ENCODE results near the gene TRIM25.

GRCh38 chr17:56845934-56846333, 67.9 kb downstream of the TRIM25 start:
- TF ChIP-seq, protein P1, sequence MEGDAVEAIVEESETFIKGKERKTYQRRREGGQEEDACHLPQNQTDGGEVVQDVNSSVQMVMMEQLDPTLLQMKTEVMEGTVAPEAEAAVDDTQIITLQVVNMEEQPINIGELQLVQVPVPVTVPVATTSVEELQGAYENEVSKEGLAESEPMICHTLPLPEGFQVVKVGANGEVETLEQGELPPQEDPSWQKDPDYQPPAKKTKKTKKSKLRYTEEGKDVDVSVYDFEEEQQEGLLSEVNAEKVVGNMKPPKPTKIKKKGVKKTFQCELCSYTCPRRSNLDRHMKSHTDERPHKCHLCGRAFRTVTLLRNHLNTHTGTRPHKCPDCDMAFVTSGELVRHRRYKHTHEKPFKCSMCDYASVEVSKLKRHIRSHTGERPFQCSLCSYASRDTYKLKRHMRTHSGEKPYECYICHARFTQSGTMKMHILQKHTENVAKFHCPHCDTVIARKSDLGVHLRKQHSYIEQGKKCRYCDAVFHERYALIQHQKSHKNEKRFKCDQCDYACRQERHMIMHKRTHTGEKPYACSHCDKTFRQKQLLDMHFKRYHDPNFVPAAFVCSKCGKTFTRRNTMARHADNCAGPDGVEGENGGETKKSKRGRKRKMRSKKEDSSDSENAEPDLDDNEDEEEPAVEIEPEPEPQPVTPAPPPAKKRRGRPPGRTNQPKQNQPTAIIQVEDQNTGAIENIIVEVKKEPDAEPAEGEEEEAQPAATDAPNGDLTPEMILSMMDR (IDR thresholded peaks at IDR 0.05), result no peak
- TF ChIP-seq, protein P2, sequence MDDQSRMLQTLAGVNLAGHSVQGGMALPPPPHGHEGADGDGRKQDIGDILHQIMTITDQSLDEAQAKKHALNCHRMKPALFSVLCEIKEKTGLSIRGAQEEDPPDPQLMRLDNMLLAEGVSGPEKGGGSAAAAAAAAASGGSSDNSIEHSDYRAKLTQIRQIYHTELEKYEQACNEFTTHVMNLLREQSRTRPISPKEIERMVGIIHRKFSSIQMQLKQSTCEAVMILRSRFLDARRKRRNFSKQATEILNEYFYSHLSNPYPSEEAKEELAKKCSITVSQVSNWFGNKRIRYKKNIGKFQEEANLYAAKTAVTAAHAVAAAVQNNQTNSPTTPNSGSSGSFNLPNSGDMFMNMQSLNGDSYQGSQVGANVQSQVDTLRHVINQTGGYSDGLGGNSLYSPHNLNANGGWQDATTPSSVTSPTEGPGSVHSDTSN (IDR thresholded peaks at IDR 0.05), result no peak
- no peak for TF ChIP-seq ZBTB33 (IDR thresholded peaks at IDR 0.05; ENCODE audit: borderline replicate concordance, low read depth)
- no peak for TF ChIP-seq JUND (IDR thresholded peaks at IDR 0.05)
- no peak for TF ChIP-seq GABPA (IDR thresholded peaks at IDR 0.05; ENCODE audit: low read depth)
